Neural cell (in vitro differentiated cells): ENCODE measurements around the gene MCAT. TPM values are rescaled to one million over a fixed set of nuclear protein-coding genes. Genes with fewer than 3 reads are reported as not detected.

ENCODE experiments used
- H2AFZ ChIP-seq: fragments of 200-600, 300-800 bp; sonication (generic), shearing (Covaris generic); 2 replicates; pipeline ENCODE4 v1.6.0; 2014; ENCODE audit warnings: low read depth, mild to moderate bottlenecking, antibody characterized with exemption, low read length, moderate library complexity
- H3F3A ChIP-seq: fragments of 200-600 bp; shearing (Covaris generic); 2 replicates; pipeline ENCODE4 v1.6.1; 2016; ENCODE audit warnings: mild to moderate bottlenecking, moderate library complexity, mixed read lengths, antibody characterized with exemption, low read length; ENCODE audit not compliant: insufficient read depth, poor library complexity, severe bottlenecking
- H3K27ac ChIP-seq: fragments of 200-600, 300-800 bp; sonication (generic), shearing (Covaris generic); 2 replicates; pipeline ENCODE4 v1.5.1; 2014; ENCODE audit warnings: mild to moderate bottlenecking, low read length, moderate library complexity
- H3K27me3 ChIP-seq: fragments of 300-800, 200-600 bp; sonication (generic), shearing (Covaris generic); 2 replicates; pipeline ENCODE4 v1.6.0; 2014; ENCODE audit warnings: mild to moderate bottlenecking, low read depth, low read length, moderate library complexity; ENCODE audit not compliant: insufficient read depth
- H3K36me3 ChIP-seq: fragments of 300-800, 200-600 bp; sonication (generic), shearing (Covaris generic); 2 replicates; pipeline ENCODE4 v1.5.1; 2014; ENCODE audit warnings: mild to moderate bottlenecking, antibody characterized with exemption, low read length, moderate library complexity; ENCODE audit not compliant: insufficient read depth
- H3K4me2 ChIP-seq: fragments of 300-800, 200-600 bp; sonication (generic), shearing (Covaris generic); 2 replicates; pipeline ENCODE4 v1.6.0; 2014; ENCODE audit warnings: mild to moderate bottlenecking, low read length
- H3K4me3 ChIP-seq: fragments of 300-800, 200-600 bp; sonication (generic), shearing (Covaris generic); 2 replicates; pipeline ENCODE4 v1.5.1; 2014; ENCODE audit warnings: mild to moderate bottlenecking, low read length, moderate library complexity
- H3K79me2 ChIP-seq: fragments of 200-600 bp; shearing (Covaris generic); replicated peaks from 2 replicates; pipeline ENCODE4 v1.6.0; 2014; ENCODE audit warnings: mild to moderate bottlenecking, low read length, moderate library complexity; ENCODE audit not compliant: insufficient read depth
- H3K9ac ChIP-seq: fragments of 300-800, 200-600 bp; sonication (generic), shearing (Covaris generic); 2 replicates; pipeline ENCODE4 v1.6.1; 2016; ENCODE audit warnings: mild to moderate bottlenecking, low read length, mixed read lengths
- H3K9me2 ChIP-seq: fragments of 200-600 bp; shearing (Covaris generic); 2 replicates; pipeline ENCODE4 v1.6.1; 2016; ENCODE audit warnings: mild to moderate bottlenecking, low read length, mixed read lengths; ENCODE audit not compliant: insufficient read depth
- H3K9me3 ChIP-seq: fragments of 200-600, 300-800 bp; sonication (generic), shearing (Covaris generic); 2 replicates; pipeline ENCODE4 v1.6.1; 2016; ENCODE audit warnings: mild to moderate bottlenecking, mixed run types, low read length, moderate library complexity, mixed read lengths
- H4K20me1 ChIP-seq: fragments of 200-600 bp; shearing (Covaris generic); 2 replicates; pipeline ENCODE4 v1.6.1; 2016; ENCODE audit warnings: mild to moderate bottlenecking, mixed run types; ENCODE audit not compliant: insufficient read depth
- EP300 ChIP-seq: fragments of 450-650 bp; conservative IDR thresholded peaks from 2 replicates; pipeline ENCODE4 v1.6.1; 2014; ENCODE audit warnings: antibody characterized with exemption, mild to moderate bottlenecking, moderate library complexity; ENCODE audit not compliant: poor library complexity, severe bottlenecking
- EZH2 ChIP-seq: fragments of 200-600, 300-800 bp; shearing (Covaris generic), sonication (generic); IDR thresholded peaks from 2 replicates; pipeline ENCODE4 v1.6.1; 2014; ENCODE audit warnings: antibody characterized with exemption, low read length, borderline replicate concordance, mild to moderate bottlenecking; ENCODE audit not compliant: insufficient read depth, poor library complexity, severe bottlenecking
- MXI1 ChIP-seq: fragments of 450-650 bp; conservative IDR thresholded peaks from 2 replicates; pipeline ENCODE4 v1.6.1; 2014; ENCODE audit warnings: antibody characterized with exemption, mild to moderate bottlenecking; ENCODE audit not compliant: poor library complexity, severe bottlenecking
- POLR2AphosphoS5 ChIP-seq: IDR thresholded peaks from 2 replicates; pipeline ENCODE4 v1.6.1; 2012
- RAD21 ChIP-seq: fragments of 450-650 bp; conservative IDR thresholded peaks from 2 replicates; pipeline ENCODE4 v1.6.1; 2014; ENCODE audit warnings: antibody characterized with exemption, mild to moderate bottlenecking, moderate library complexity
- SMC3 ChIP-seq: fragments of 450-650 bp; conservative IDR thresholded peaks from 2 replicates; pipeline ENCODE4 v1.6.1; 2014; ENCODE audit warnings: antibody characterized with exemption, mild to moderate bottlenecking, moderate library complexity; ENCODE audit not compliant: poor library complexity
- TAF1 ChIP-seq: IDR thresholded peaks from 2 replicates; pipeline ENCODE4 v1.6.1; 2012; ENCODE audit warnings: low read depth
- polyA plus RNA-seq: library from polyadenylated mRNA; depleted of rRNA; stranded (reverse); fragments of >200 nt; gene quantifications from 2 replicates; pipeline ENCODE4 v1.2.3, GENCODE V29; 2014
- TF ChIP-seq, protein P1 (sequence below): IDR thresholded peaks from 2 replicates; pipeline ENCODE4 v1.6.1; 2012; ENCODE audit warnings: borderline replicate concordance
- TF ChIP-seq, protein P2 (sequence below): fragments of 450-650 bp; IDR thresholded peaks from 2 replicates; pipeline ENCODE4 v1.5.1; 2014; ENCODE audit warnings: antibody characterized with exemption, mild to moderate bottlenecking, moderate library complexity; ENCODE audit not compliant: poor library complexity, severe bottlenecking

MCAT gene
- polyA plus RNA-seq, 1 donor from 2014 or later: 46.8 TPM

DNA sequence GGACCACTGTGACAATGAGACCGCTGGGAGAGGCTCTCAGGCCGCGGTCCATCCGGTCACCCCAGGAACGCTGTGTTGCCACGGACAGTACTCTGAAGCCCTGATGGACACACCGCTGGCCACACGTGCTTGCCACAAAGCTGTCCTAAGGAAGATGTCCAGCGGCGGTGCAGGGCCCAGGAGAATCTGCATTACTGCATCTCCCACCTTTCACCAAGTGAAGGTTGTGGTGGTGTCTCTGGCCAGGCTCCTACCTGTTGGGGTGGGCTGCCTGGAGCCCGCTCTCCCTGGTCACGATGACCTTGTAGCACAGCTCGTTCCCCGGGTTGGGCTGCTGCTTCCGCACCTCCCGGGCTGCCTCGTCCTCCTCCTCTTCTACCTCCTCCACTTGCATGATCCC is 39.5 kb upstream of the MCAT start (continued):
- TF ChIP-seq EZH2: no peak

DNA sequence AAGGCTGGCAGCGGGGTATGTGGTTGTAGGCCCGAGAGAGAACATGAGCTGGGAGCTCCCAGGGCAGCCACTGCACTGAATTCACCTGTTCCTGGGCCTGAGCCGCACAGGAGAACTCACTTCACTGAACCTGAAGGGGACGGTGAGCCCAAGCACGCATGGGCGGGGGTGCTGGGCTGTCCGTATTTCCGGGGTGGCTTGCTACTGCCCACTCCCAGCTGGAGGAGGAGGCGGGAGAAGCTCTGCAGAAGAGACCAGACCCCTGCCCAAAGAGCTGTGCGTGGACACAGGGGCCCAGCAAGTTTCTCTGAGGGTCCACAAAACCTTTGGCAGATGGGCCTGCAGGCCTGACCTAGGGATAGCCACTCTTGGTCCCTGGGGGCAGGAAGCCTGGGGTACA is 38.9 kb upstream of the MCAT start:
- Histone ChIP-seq H2AFZ (no peak overlapping the region), H3K4me3 (no peak overlapping the region), H3F3A (no peaks in the 10 kb centered on the region), H3K9ac (no peak overlapping the region), H3K4me2 (no peak overlapping the region), H3K36me3 (no peaks in the 10 kb centered on the region), H4K20me1 (no peaks in the 10 kb centered on the region), H3K9me2 (no peaks in the 10 kb centered on the region), H3K27me3 (no peaks in the 10 kb centered on the region), H3K79me2 (no peaks in the 10 kb centered on the region), H3K9me3 (no peaks in the 10 kb centered on the region), H3K27ac (no peak overlapping the region)
- no peak for TF ChIP-seq TAF1
- TF ChIP-seq POLR2AphosphoS5: no peak
- no peak for TF ChIP-seq MXI1
- no peak for TF ChIP-seq SMC3
- TF ChIP-seq, protein P1, sequence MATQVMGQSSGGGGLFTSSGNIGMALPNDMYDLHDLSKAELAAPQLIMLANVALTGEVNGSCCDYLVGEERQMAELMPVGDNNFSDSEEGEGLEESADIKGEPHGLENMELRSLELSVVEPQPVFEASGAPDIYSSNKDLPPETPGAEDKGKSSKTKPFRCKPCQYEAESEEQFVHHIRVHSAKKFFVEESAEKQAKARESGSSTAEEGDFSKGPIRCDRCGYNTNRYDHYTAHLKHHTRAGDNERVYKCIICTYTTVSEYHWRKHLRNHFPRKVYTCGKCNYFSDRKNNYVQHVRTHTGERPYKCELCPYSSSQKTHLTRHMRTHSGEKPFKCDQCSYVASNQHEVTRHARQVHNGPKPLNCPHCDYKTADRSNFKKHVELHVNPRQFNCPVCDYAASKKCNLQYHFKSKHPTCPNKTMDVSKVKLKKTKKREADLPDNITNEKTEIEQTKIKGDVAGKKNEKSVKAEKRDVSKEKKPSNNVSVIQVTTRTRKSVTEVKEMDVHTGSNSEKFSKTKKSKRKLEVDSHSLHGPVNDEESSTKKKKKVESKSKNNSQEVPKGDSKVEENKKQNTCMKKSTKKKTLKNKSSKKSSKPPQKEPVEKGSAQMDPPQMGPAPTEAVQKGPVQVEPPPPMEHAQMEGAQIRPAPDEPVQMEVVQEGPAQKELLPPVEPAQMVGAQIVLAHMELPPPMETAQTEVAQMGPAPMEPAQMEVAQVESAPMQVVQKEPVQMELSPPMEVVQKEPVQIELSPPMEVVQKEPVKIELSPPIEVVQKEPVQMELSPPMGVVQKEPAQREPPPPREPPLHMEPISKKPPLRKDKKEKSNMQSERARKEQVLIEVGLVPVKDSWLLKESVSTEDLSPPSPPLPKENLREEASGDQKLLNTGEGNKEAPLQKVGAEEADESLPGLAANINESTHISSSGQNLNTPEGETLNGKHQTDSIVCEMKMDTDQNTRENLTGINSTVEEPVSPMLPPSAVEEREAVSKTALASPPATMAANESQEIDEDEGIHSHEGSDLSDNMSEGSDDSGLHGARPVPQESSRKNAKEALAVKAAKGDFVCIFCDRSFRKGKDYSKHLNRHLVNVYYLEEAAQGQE: no peak
- no peak for TF ChIP-seq RAD21
- TF ChIP-seq, protein P2, sequence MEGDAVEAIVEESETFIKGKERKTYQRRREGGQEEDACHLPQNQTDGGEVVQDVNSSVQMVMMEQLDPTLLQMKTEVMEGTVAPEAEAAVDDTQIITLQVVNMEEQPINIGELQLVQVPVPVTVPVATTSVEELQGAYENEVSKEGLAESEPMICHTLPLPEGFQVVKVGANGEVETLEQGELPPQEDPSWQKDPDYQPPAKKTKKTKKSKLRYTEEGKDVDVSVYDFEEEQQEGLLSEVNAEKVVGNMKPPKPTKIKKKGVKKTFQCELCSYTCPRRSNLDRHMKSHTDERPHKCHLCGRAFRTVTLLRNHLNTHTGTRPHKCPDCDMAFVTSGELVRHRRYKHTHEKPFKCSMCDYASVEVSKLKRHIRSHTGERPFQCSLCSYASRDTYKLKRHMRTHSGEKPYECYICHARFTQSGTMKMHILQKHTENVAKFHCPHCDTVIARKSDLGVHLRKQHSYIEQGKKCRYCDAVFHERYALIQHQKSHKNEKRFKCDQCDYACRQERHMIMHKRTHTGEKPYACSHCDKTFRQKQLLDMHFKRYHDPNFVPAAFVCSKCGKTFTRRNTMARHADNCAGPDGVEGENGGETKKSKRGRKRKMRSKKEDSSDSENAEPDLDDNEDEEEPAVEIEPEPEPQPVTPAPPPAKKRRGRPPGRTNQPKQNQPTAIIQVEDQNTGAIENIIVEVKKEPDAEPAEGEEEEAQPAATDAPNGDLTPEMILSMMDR: no peak
- no peak for TF ChIP-seq EZH2
- no peak for TF ChIP-seq EP300

DNA sequence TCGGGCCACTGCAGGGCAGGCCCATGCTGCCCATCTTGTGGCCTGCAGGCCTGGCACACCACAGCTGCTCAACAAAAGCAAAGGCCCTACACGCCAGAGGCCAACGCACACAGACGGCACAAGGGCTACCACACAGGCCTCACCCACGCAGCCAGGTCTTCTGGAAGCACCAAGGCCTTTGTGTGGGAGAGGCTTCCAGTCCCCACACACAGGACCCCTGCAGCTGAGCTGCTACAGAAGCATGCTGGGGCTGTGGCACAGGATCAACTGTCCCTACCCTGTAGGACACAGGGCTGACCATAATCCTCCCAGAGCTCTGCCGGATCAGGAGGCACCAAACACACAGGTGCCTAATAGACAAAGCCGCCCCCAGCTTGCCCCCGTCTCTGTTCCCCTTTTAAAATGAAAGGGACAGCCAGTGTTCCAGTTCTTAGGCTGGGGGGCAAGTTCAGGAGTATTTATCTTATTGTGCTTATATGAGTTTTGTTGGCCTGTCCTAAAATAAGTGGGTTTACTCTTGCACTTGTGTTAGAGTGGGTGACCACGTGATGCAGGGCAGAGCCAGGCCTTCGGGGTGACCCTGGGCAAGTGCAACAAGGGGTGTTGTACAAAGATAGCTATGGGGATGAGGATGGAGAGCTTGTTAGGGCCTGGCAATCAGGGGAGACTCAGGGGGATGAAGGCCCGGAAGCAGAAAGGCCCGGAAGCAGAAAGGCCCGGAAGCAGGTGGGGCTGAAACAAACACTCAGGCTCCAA is 38.3 kb upstream of the MCAT start:
- Histone ChIP-seq H3K4me3 (no peak overlapping the region), H3K9ac (no peak overlapping the region), H3K36me3 (no peaks in the 10 kb centered on the region), H4K20me1 (no peaks in the 10 kb centered on the region), H3K27ac (no peak overlapping the region), H3K79me2 (no peaks in the 10 kb centered on the region), H3K27me3 (no peaks in the 10 kb centered on the region), H3K9me2 (no peaks in the 10 kb centered on the region), H3K4me2 (no peak overlapping the region), H2AFZ (no peak overlapping the region), H3F3A (no peaks in the 10 kb centered on the region), H3K9me3 (no peaks in the 10 kb centered on the region)
- TF ChIP-seq EZH2: no peak
